Stomach (tissue), 9 donors: Measurements from ENCODE around the gene SHISA5. TPM values are rescaled to one million over a fixed set of nuclear protein-coding genes. Genes with fewer than 3 reads are reported as not detected.

Experiments
- DNase-seq, 2 donors: peaks; one replicate each; pipeline versions ENCODE4 v3.0.0 to v3.0.0-alpha.2; 2013 to 2019
- H3K27ac ChIP-seq, 5 donors: fragments of 200-600 bp in 4 of 5; sonication (generic) in 4 of 5; one replicate each; pipeline ENCODE4 v1.5.1; 2013 to 2019; ENCODE audit warnings: mild to moderate bottlenecking in 1 of 5, moderate library complexity in 1 of 5
- H3K27me3 ChIP-seq, 3 donors: fragments of 200-600 bp; sonication (generic); one replicate each; pipeline ENCODE4 v1.5.1; 2017 to 2019; ENCODE audit warnings: mixed run types in 1 of 3
- H3K36me3 ChIP-seq, 4 donors: fragments of 200-600 bp; sonication (generic); 1 replicate in 3 of 4; 2 replicates in 1 of 4; pipeline ENCODE4 v1.5.1; 2016 to 2019
- H3K4me1 ChIP-seq, 4 donors: fragments of 200-600 bp; sonication (generic); one replicate each; pipeline ENCODE4 v1.5.1; 2016 to 2019
- H3K4me3 ChIP-seq, 4 donors: fragments of 200-600 bp; sonication (generic) in 3 of 4; one replicate each; pipeline ENCODE4 v1.5.1; 2016 to 2019; ENCODE audit warnings: mild to moderate bottlenecking in 1 of 4
- H3K9me3 ChIP-seq, 4 donors: fragments of 200-600 bp; sonication (generic); one replicate each; pipeline ENCODE4 v1.5.1; 2016 to 2019
- CTCF ChIP-seq, 7 experiments: fragments of 450-650 bp in 4 of 7; fragments of 200-600 bp in 3 of 7; sonication (generic) in 3 of 7; IDR thresholded peaks; one replicate each; pipeline ENCODE4 v1.5.1; 2016 to 2019; ENCODE audit warnings: antibody characterized with exemption in 7 of 7, control low read depth in 2 of 7, mild to moderate bottlenecking in 1 of 7
- EP300 ChIP-seq: sonication (generic); formaldehyde crosslinking; IDR thresholded peaks from one replicate; pipeline ENCODE4 v1.6.1; 2017; ENCODE audit warnings: antibody characterized with exemption
- POLR2A ChIP-seq, 4 donors: fragments of 450-650 bp; IDR thresholded peaks; one replicate each; pipeline ENCODE4 v1.6.1; 2016; ENCODE audit warnings: antibody characterized with exemption in 4 of 4, control low read depth in 2 of 4, mild to moderate bottlenecking in 1 of 4, moderate library complexity in 1 of 4
- POLR2AphosphoS5 ChIP-seq, 3 donors: sonication (generic); formaldehyde crosslinking; IDR thresholded peaks; one replicate each; pipeline ENCODE4 v1.6.1; 2016; ENCODE audit warnings: antibody characterized with exemption in 3 of 3
- WGBS, 5 donors: extraction: QIAGEN DNeasy Blood & Tissue Kit in 3 of 5; methylation state at CpG; one replicate each; pipeline versions ENCODE4 v1.1.5 to v1.1.7; 2013 to 2018; 5-methylcytosine and 5-hydroxymethylcytosine counted together
- intact Hi-C: fragments of 100-400 bp; cut with DNase I; formaldehyde crosslinking; loops from one replicate; pipeline ENCODE4 v1.15.1; 2023; ENCODE audit warnings: low total_unique reads
- polyA plus RNA-seq, 3 donors: library from polyadenylated mRNA; stranded (reverse); fragments of 200-250 nt; gene quantifications; one replicate each; pipeline ENCODE4 v1.2.3, GENCODE V29; 2013
- total RNA-seq, 5 donors: library from RNA; depleted of rRNA; stranded (reverse); fragments of >200 nt; gene quantifications; one replicate each; pipeline versions ENCODE4 v1.1.0 to v1.2.3, GENCODE V29; 2014 to 2016
- donor health status: healthy with polysubstance abuse.
- donor health status: Bipolar disorder and iron deficiency.
- donor health status: healthy.

Gene SHISA5
- total and polyA plus RNA-seq, 8 donors = 43.4 to 182 (median 58.1) TPM

- TF ChIP-seq POLR2AphosphoS5 (IDR thresholded peaks at IDR 0.05) (no peak), POLR2A (IDR thresholded peaks at IDR 0.05) (no peak), CTCF (IDR thresholded peaks at IDR 0.05) (no peak), EP300 (no peak)
- no peaks in the 10 kb centered on the region for H3K27me3 ChIP-seq
- H3K9me3 ChIP-seq = no peaks in the 10 kb centered on the region
- WGBS, 5 donors = 43 to 66% (median 53%) methylated on average over 5 to 9 of the region's 9 CpGs
- peak overlapping the region; percentile 97 to 100 (median 100) for H3K27ac ChIP-seq
- H3K4me1 ChIP-seq = peaks cover 50 to 78% (median 72%) of the 10 kb centered on the region in 4 donors
- peaks cover 30 to 52% (median 37%) of the 10 kb centered on the region in 4 donors for H3K36me3 ChIP-seq
- H3K4me3 ChIP-seq = peak overlapping the region; percentile 49 to 61 (median 56)
- no peak for DNase-seq
- intact Hi-C loops = no loop called here
Measured at GRCh38 chr3:48467110-48467454, 36.9 kb downstream of the SHISA5 start.

GRCh38 chr3:48466386-48467109, 37.4 kb downstream of the SHISA5 start:
- peak; percentile 54 to 66 for DNase-seq
- Histone ChIP-seq H3K9me3 (no peaks in the 10 kb centered on the region), H3K27ac (peak overlapping the region; percentile 97 to 100 (median 100)), H3K36me3 (peaks cover 33 to 52% (median 39%) of the 10 kb centered on the region in 4 donors), H3K4me1 (peaks cover 44 to 72% (median 67%) of the 10 kb centered on the region in 4 donors), H3K27me3 (no peaks in the 10 kb centered on the region), H3K4me3 (peak overlapping the region; percentile 49 to 61 (median 56))
- TF ChIP-seq POLR2A (IDR thresholded peaks at IDR 0.05) (no peak), POLR2AphosphoS5 (IDR thresholded peaks at IDR 0.05) (peak in 2 of 3 donors; percentile 9 to 29), EP300 (no peak)
- intact Hi-C loops = no loop called here
- 2 to 12% (median 8%) methylated on average over 7 to 19 of the region's 19 CpGs for WGBS, 5 donors

- H3K4me1 ChIP-seq = peaks cover 43 to 64% (median 59%) of the 10 kb centered on the region in 4 donors
- H3K4me3 ChIP-seq = peak overlapping the region; percentile 49 to 61 (median 56)
- DNase-seq = peak; percentile 97 to 100
- TF ChIP-seq CTCF (IDR thresholded peaks at IDR 0.05) (peak in 4 of 7 experiments; percentile 52 to 96 (median 68)), EP300 (no peak), POLR2A (IDR thresholded peaks at IDR 0.05) (peak in 2 of 4 donors; percentile 63 to 88), POLR2AphosphoS5 (IDR thresholded peaks at IDR 0.05) (peak; percentile 86 to 96 (median 96))
- peaks cover 41 to 59% (median 47%) of the 10 kb centered on the region in 4 donors for H3K36me3 ChIP-seq
- intact Hi-C loops = no loop called here
- WGBS, 5 donors = 0 to 2% (median 1%) methylated on average over 8 to 21 of the region's 21 CpGs
- peak overlapping the region; percentile 97 to 100 (median 100) for H3K27ac ChIP-seq
- no peaks in the 10 kb centered on the region for H3K9me3 ChIP-seq
- no peaks in the 10 kb centered on the region for H3K27me3 ChIP-seq
Measured at GRCh38 chr3:48465531-48466378, 38.2 kb downstream of the SHISA5 start.

- H3K4me1 ChIP-seq = peaks cover 40 to 59% (median 53%) of the 10 kb centered on the region in 4 donors
- WGBS, 5 donors = 11 to 15% (median 13%) methylated on average over 7 of the region's 7 CpGs
- H3K9me3 ChIP-seq = no peaks in the 10 kb centered on the region
- H3K4me3 ChIP-seq = peak overlapping the region in 1 of 4 donors; percentile 49
- intact Hi-C loops = no loop called here
- peak overlapping the region; percentile 97 to 100 (median 100) for H3K27ac ChIP-seq
- TF ChIP-seq POLR2AphosphoS5 (IDR thresholded peaks at IDR 0.05) (no peak), CTCF (IDR thresholded peaks at IDR 0.05) (peak in 1 of 7 experiments; percentile 62)
- H3K36me3 ChIP-seq = peaks cover 47 to 60% (median 53%) of the 10 kb centered on the region in 4 donors
- no peak for DNase-seq
- H3K27me3 ChIP-seq = no peaks in the 10 kb centered on the region
Measured at GRCh38 chr3:48465237-48465530, 38.8 kb downstream of the SHISA5 start.
